H1 (cell line): ENCODE measurements around the gene MEIS2. TPM values are rescaled to one million over a fixed set of nuclear protein-coding genes. Genes with fewer than 3 reads are reported as not detected.

Experiments
- CTCF ChIA-PET: fragments of 300-600 bp; sonication (Branson Sonifier 250); formaldehyde crosslinking; loops from one replicate; lab custom pipeline; 2021; ENCODE audit not compliant: partially characterized antibody; lab: Charles Lee
- POLR2A ChIA-PET: fragments of 300-600 bp; sonication (Branson Sonifier 250); formaldehyde crosslinking; loops from one replicate; lab custom pipeline; 2021; ENCODE audit warnings: inconsistent platforms; ENCODE audit not compliant: partially characterized antibody; lab: Charles Lee
- DNase-seq, 2 experiments: peaks; one replicate each; pipeline versions ENCODE4 v3.0.0 to v3.0.0-alpha.2; 2010 to 2022; ENCODE audit warnings: low spot score in 2 of 2, low read depth in 1 of 2, mixed read lengths in 1 of 2
- FAIRE-seq: peaks from 2 replicates; lab custom pipeline; 2011; peaks lifted over from hg19 to GRCh38; lab: Jason Lieb, UNC
- H2AFZ ChIP-seq: 2 replicates; pipeline ENCODE4 v1.8.1; 2012; ENCODE audit warnings: low read length, inconsistent platforms
- H2AK5ac ChIP-seq: 2 replicates; pipeline ENCODE4 v1.6.1; 2013; ENCODE audit warnings: low read depth, low read length
- H2BK120ac ChIP-seq: replicated peaks from 2 replicates; pipeline ENCODE3; 2013; ENCODE audit warnings: low read depth, low read length, inconsistent platforms
- H2BK12ac ChIP-seq: 2 replicates; pipeline ENCODE4 v1.6.1; 2013; ENCODE audit warnings: low read depth, low read length
- H2BK15ac ChIP-seq: 2 replicates; pipeline ENCODE4 v1.6.1; 2013; ENCODE audit warnings: low read length
- H2BK20ac ChIP-seq: 2 replicates; pipeline ENCODE4 v1.6.1; 2013; ENCODE audit warnings: low read length
- H2BK5ac ChIP-seq: 2 replicates; pipeline ENCODE4 v1.6.1; 2013; ENCODE audit warnings: low read depth, low read length
- H3K14ac ChIP-seq: 2 replicates; pipeline ENCODE4 v1.6.1; 2013; ENCODE audit warnings: inconsistent platforms; ENCODE audit not compliant: insufficient read length
- H3K18ac ChIP-seq: 2 replicates; pipeline ENCODE4 v1.6.1; 2013; ENCODE audit warnings: low read length; ENCODE audit errors: extremely low read depth
- H3K23ac ChIP-seq: 2 replicates; pipeline ENCODE4 v1.6.1; 2013; ENCODE audit warnings: inconsistent platforms; ENCODE audit not compliant: insufficient read length
- H3K23me2 ChIP-seq: 2 replicates; pipeline ENCODE4 v1.6.1; 2013; ENCODE audit warnings: low read depth, low read length
- H3K27ac ChIP-seq: 2 replicates; pipeline ENCODE4 v1.6.1; 2011; ENCODE audit warnings: low read depth, low read length, inconsistent platforms
- H3K27me3 ChIP-seq, 4 experiments: replicated peaks in 1 of 4; 1 replicate in 1 of 4; 2 replicates in 3 of 4; pipeline versions ENCODE4 v1.6.1 to v1.8.1; 2011 to 2013; ENCODE audit warnings: low read length in 3 of 4, mild to moderate bottlenecking in 3 of 4, inconsistent platforms in 2 of 4, mixed read lengths in 2 of 4, moderate library complexity in 1 of 4; ENCODE audit not compliant: control insufficient read depth in 3 of 4, insufficient read depth in 3 of 4; ENCODE audit errors: extremely low read depth in 1 of 4
- H3K36me3 ChIP-seq, 4 experiments: 2 replicates each; pipeline versions ENCODE4 v1.6.1 to v1.8.1; 2011 to 2013; ENCODE audit warnings: mild to moderate bottlenecking in 4 of 4, low read length in 3 of 4, moderate library complexity in 2 of 4, control low read depth in 1 of 4, inconsistent platforms in 1 of 4; ENCODE audit not compliant: insufficient read depth in 4 of 4, control insufficient read depth in 2 of 4
- H3K4ac ChIP-seq: replicated peaks from 2 replicates; pipeline ENCODE3; 2013; ENCODE audit warnings: low read length, low read depth, mixed read lengths, inconsistent platforms; ENCODE audit not compliant: insufficient read length
- H3K4me1 ChIP-seq, 4 experiments: replicated peaks in 1 of 4; 1 replicate in 1 of 4; 2 replicates in 3 of 4; pipeline versions ENCODE4 v1.6.1 to v1.8.1; 2011 to 2013; ENCODE audit warnings: low read length in 3 of 4, inconsistent platforms in 2 of 4, mixed read lengths in 1 of 4; ENCODE audit not compliant: insufficient read depth in 4 of 4, control insufficient read depth in 3 of 4
- H3K4me2 ChIP-seq, 2 experiments: 2 replicates each; pipeline versions ENCODE4 v1.6.1 to v1.8.1; 2011 to 2013; ENCODE audit warnings: low read depth in 2 of 2, low read length in 2 of 2, control low read depth in 1 of 2, inconsistent platforms in 1 of 2, mild to moderate bottlenecking in 1 of 2; ENCODE audit not compliant: insufficient read depth in 1 of 2
- H3K4me3 ChIP-seq, 4 experiments: fragments of 200-600, 300-600 bp in 1 of 4; sonication (generic), shearing (Covaris generic), sonication (Bioruptor Twin) in 1 of 4; 2 replicates each; pipeline versions ENCODE4 v1.5.1 to v1.8.1; 2011 to 2016; ENCODE audit warnings: low read length in 4 of 4, low read depth in 3 of 4, control low read depth in 2 of 4, inconsistent platforms in 2 of 4, mild to moderate bottlenecking in 2 of 4, mixed read lengths in 1 of 4, moderate library complexity in 1 of 4; ENCODE audit not compliant: insufficient read depth in 2 of 4; ENCODE audit errors: extremely low read depth in 1 of 4
- H3K56ac ChIP-seq: replicated peaks from 2 replicates; pipeline ENCODE3; 2013; ENCODE audit warnings: low read depth, mild to moderate bottlenecking, mixed read lengths, low read length, inconsistent platforms; ENCODE audit not compliant: insufficient read length
- H3K79me1 ChIP-seq: 2 replicates; pipeline ENCODE4 v1.6.1; 2013; ENCODE audit warnings: low read depth, low read length, control low read depth
- H3K79me2 ChIP-seq, 2 experiments: 2 replicates each; pipeline versions ENCODE4 v1.6.1 to v1.8.1; 2012 to 2013; ENCODE audit warnings: low read length in 2 of 2, mild to moderate bottlenecking in 2 of 2, inconsistent platforms in 1 of 2; ENCODE audit not compliant: insufficient read depth in 2 of 2, control insufficient read depth in 1 of 2
- H3K9ac ChIP-seq, 4 experiments: replicated peaks in 1 of 4; 1 replicate in 1 of 4; 2 replicates in 3 of 4; pipeline versions ENCODE4 v1.6.1 to v1.8.1; 2011 to 2013; ENCODE audit warnings: low read depth in 3 of 4, low read length in 3 of 4, control low read depth in 2 of 4, mild to moderate bottlenecking in 2 of 4, moderate library complexity in 2 of 4, inconsistent platforms in 1 of 4; ENCODE audit errors: extremely low read depth in 1 of 4
- H3K9me3 ChIP-seq, 2 experiments: 2 replicates each; pipeline versions ENCODE4 v1.6.1 to v1.8.1; 2012 to 2013; ENCODE audit warnings: mild to moderate bottlenecking in 2 of 2, moderate library complexity in 2 of 2, control low read depth in 1 of 2, inconsistent platforms in 1 of 2, low read depth in 1 of 2, low read length in 1 of 2, mixed read lengths in 1 of 2; ENCODE audit not compliant: insufficient read depth in 2 of 2
- H4K20me1 ChIP-seq, 2 experiments: replicated peaks in 1 of 2; 2 replicates each; pipeline versions ENCODE3 to v1.8.1; 2011 to 2013; ENCODE audit warnings: inconsistent platforms in 2 of 2, low read length in 2 of 2, mild to moderate bottlenecking in 1 of 2; ENCODE audit not compliant: insufficient read depth in 2 of 2, control insufficient read depth in 1 of 2
- H4K5ac ChIP-seq: 2 replicates; pipeline ENCODE4 v1.6.1; 2013; ENCODE audit warnings: low read length, low read depth, mixed read lengths, inconsistent platforms; ENCODE audit not compliant: insufficient read length
- H4K8ac ChIP-seq: 2 replicates; pipeline ENCODE4 v1.8.0; 2013; ENCODE audit warnings: mild to moderate bottlenecking, moderate library complexity, low read length, inconsistent platforms; ENCODE audit not compliant: insufficient read depth; ENCODE audit errors: extremely low read depth
- H4K91ac ChIP-seq: replicated peaks from 2 replicates; pipeline ENCODE3; 2013; ENCODE audit warnings: low read length, mixed read lengths, inconsistent platforms; ENCODE audit not compliant: insufficient read length
- BRCA1 ChIP-seq: IDR thresholded peaks from 2 replicates; pipeline ENCODE4 v1.6.1; 2012; ENCODE audit warnings: low read depth, low read length, improper control_type of control experiment
- CBX8 ChIP-seq: fragments of 300-800, 300-1000 bp; sonication (generic); IDR thresholded peaks from 2 replicates; pipeline ENCODE4 v1.7.1; 2016; ENCODE audit warnings: low read depth, low read length, borderline replicate concordance
- CHD1 ChIP-seq: IDR thresholded peaks from 2 replicates; pipeline ENCODE4 v1.6.1; 2012; ENCODE audit warnings: low read depth, low read length, improper control_type of control experiment
- CHD2 ChIP-seq: IDR thresholded peaks from 2 replicates; pipeline ENCODE4 v1.6.1; 2012; ENCODE audit warnings: low read length, improper control_type of control experiment
- CTBP2 ChIP-seq: IDR thresholded peaks from 2 replicates; pipeline ENCODE4 v1.7.0; 2011; ENCODE audit warnings: borderline replicate concordance, mild to moderate bottlenecking, moderate library complexity, mixed read lengths, low read length; ENCODE audit not compliant: insufficient read depth, insufficient read length
- CTCF ChIP-seq, 3 experiments: IDR thresholded peaks; 1 replicate in 2 of 3; 2 replicates in 1 of 3; pipeline versions ENCODE4 v1.5.1 to v1.6.1; 2011; ENCODE audit warnings: low read length in 3 of 3, mild to moderate bottlenecking in 3 of 3, inconsistent platforms in 2 of 3, low read depth in 1 of 3, moderate library complexity in 1 of 3; ENCODE audit not compliant: insufficient read depth in 1 of 3; ENCODE audit errors: control extremely low read depth in 1 of 3
- EZH2 ChIP-seq: fragments of 200-600 bp; sonication (generic); IDR thresholded peaks from 2 replicates; pipeline ENCODE4 v1.7.1; 2012; ENCODE audit warnings: low read depth, mild to moderate bottlenecking, moderate library complexity, low read length, inconsistent platforms; ENCODE audit not compliant: severe bottlenecking
- HDAC2 ChIP-seq, 2 experiments: fragments of 300-600 bp in 1 of 2; sonication (generic) in 1 of 2; IDR thresholded peaks; 2 replicates each; pipeline ENCODE4 v1.6.1; 2011 to 2012; ENCODE audit warnings: low read depth in 2 of 2, low read length in 2 of 2, mild to moderate bottlenecking in 2 of 2, moderate library complexity in 2 of 2, borderline replicate concordance in 1 of 2, inconsistent platforms in 1 of 2
- NANOG ChIP-seq: IDR thresholded peaks from 2 replicates; pipeline ENCODE4 v1.6.1; 2011; ENCODE audit warnings: low read length, low read depth, mild to moderate bottlenecking, inconsistent platforms; ENCODE audit not compliant: insufficient read depth, poor library complexity, severe bottlenecking
- RNF2 ChIP-seq: fragments of 200-900, 300-1000 bp; sonication (generic); IDR thresholded peaks from 2 replicates; pipeline ENCODE4 v1.7.1; 2016; ENCODE audit warnings: borderline replicate concordance, low read depth, mild to moderate bottlenecking, antibody characterized with exemption, low read length; ENCODE audit not compliant: poor library complexity, severe bottlenecking; ENCODE audit errors: missing control alignments
- TBP ChIP-seq: IDR thresholded peaks from 2 replicates; pipeline ENCODE4 v1.6.1; 2011; ENCODE audit warnings: low read depth, low read length, improper control_type of control experiment
- WGBS, 2 experiments: shearing (Covaris generic) in 1 of 2; methylation state at CpG; one replicate each; pipeline versions ENCODE4 v1.1.6 to v1.1.7; 2013 to 2015; ENCODE audit warnings: low lambda C conversion rate in 2 of 2, mixed read lengths in 2 of 2, inconsistent platforms in 1 of 2, low coverage in 1 of 2, missing lambda C conversion rate in 1 of 2; ENCODE audit not compliant: insufficient replicate concordance in 2 of 2, insufficient coverage in 1 of 2, insufficient read length in 1 of 2; ENCODE audit errors: extremely low coverage in 1 of 2, missing lambda C conversion rate in 1 of 2; 5-methylcytosine and 5-hydroxymethylcytosine counted together
- polyA plus RNA-seq, 7 experiments: library from polyadenylated mRNA; depleted of rRNA in 3 of 7; stranded (reverse) in 5 of 7; unstranded in 2 of 7; fragments of >200 nt in 5 of 7; fragments of 200-250 nt in 2 of 7; gene quantifications; 1 replicate in 5 of 7; 2 replicates in 1 of 7; 4 replicates in 1 of 7; pipeline versions ENCODE4 v1.2.1 to v1.2.3, GENCODE V29; 2011 to 2013; ENCODE audit warnings: missing spikeins in 2 of 7, mixed read lengths in 2 of 7
- total RNA-seq: library from RNA; stranded (reverse); fragmentation: NEBNext Ultra II Directional; extraction: Animal tissue kit (Norgen Biotek cat#: 25700); gene quantifications from 2 replicates; pipeline ENCODE4 v1.2.1, GENCODE V29; 2021

The MEIS2 gene
- total and polyA plus RNA-seq, 2 of the 8 experiments (the other 6 are each of a cell fraction or from before 2014, with no cell fraction given) = 0.22 to 1.2 TPM

GRCh38 chr15:37070686-37071085 is 29.7 kb downstream of the MEIS2 start:
- H3K4me2 ChIP-seq = no peak overlapping the region
- no peak for DNase-seq
- no peak overlapping the region for H2BK12ac ChIP-seq
- no peak overlapping the region for H2BK15ac ChIP-seq
- no peak overlapping the region for H2AK5ac ChIP-seq
- H3K27ac ChIP-seq = no peak overlapping the region
- H2BK120ac ChIP-seq = no peak overlapping the region
- H3K23ac ChIP-seq = no peak overlapping the region
- H3K23me2 ChIP-seq = no peaks in the 10 kb centered on the region
- WGBS, 2 experiments = 79% methylated on average over 2 of the region's 2 CpGs; no CpG with 5 or more reads in 1 of the 2 experiments
- no peak overlapping the region for H4K91ac ChIP-seq
- H2AFZ ChIP-seq = no peak overlapping the region
- H3K9me3 ChIP-seq = no peaks in the 10 kb centered on the region
- H4K5ac ChIP-seq = no peak overlapping the region
- ChIA-PET POLR2A (interaction anchor here (1.2 kb wide), 1 partner anchor 12 kb away, joined by 3 read pairs; no protein-coding TSS in a partner anchor), CTCF (no interaction called here)
- no peaks in the 10 kb centered on the region for H3K4me1 ChIP-seq
- H4K8ac ChIP-seq = no peak overlapping the region
- no peaks in the 10 kb centered on the region for H3K79me2 ChIP-seq
- FAIRE-seq = no peak
- no peak overlapping the region for H3K18ac ChIP-seq
- no peak overlapping the region for H3K56ac ChIP-seq
- no peak overlapping the region for H2BK20ac ChIP-seq
- H3K9ac ChIP-seq = no peak overlapping the region
- H3K79me1 ChIP-seq = no peaks in the 10 kb centered on the region
- H3K4me3 ChIP-seq = no peak overlapping the region
- H2BK5ac ChIP-seq = no peak overlapping the region
- H3K27me3 ChIP-seq = no peaks in the 10 kb centered on the region
- H3K14ac ChIP-seq = no peak overlapping the region
- H3K4ac ChIP-seq = no peak overlapping the region
- no peaks in the 10 kb centered on the region for H4K20me1 ChIP-seq
- no peaks in the 10 kb centered on the region for H3K36me3 ChIP-seq
- TF ChIP-seq RNF2 (no peak), EZH2 (no peak), CTBP2 (no peak), TBP (no peak), CTCF (IDR thresholded peaks at IDR 0.05; ENCODE audit: control extremely low read depth in 1 of 3, insufficient read depth in 1 of 3, low read depth in 1 of 3, low read length in 3 of 3) (no peak), CBX8 (no peak), CHD2 (no peak), HDAC2 (IDR thresholded peaks at IDR 0.05; ENCODE audit: borderline replicate concordance in 1 of 2, low read depth in 2 of 2, low read length in 2 of 2) (no peak), CHD1 (no peak), BRCA1 (no peak), NANOG (no peak)
